Body of pancreas (tissue), 4 donors: ENCODE data around the gene RGS14.

Source experiments
- CTCF ChIP-seq, 7 experiments: fragments of 450-650 bp in 4 of 7; fragments of 200-600 bp in 3 of 7; sonication (generic) in 3 of 7; IDR thresholded peaks; one replicate each; pipeline ENCODE4 v1.5.1; 2016 to 2019; ENCODE audit warnings: antibody characterized with exemption in 7 of 7
- POLR2A ChIP-seq, 3 donors: fragments of 450-650 bp; IDR thresholded peaks; one replicate each; pipeline ENCODE4 v1.6.1; 2016; ENCODE audit warnings: antibody characterized with exemption in 3 of 3, mild to moderate bottlenecking in 2 of 3

- TF ChIP-seq CTCF (IDR thresholded peaks at IDR 0.05) (no peak), POLR2A (IDR thresholded peaks at IDR 0.05) (no peak)
Observed at GRCh38 chr5:177392765-177393164, 35.0 kb downstream of the RGS14 start.
